PC-3 (cell line): ENCODE measurements around the gene TBC1D21. TPM values are rescaled to one million over a fixed set of nuclear protein-coding genes. Genes with fewer than 3 reads are reported as not detected.

Experiments used
- ATAC-seq: fragments of 200-7000 bp; cut with Tn5 transposase; 2 replicates; pipeline ENCODE4 v1.9.1; 2020; ENCODE audit warnings: mild to moderate bottlenecking, moderate library complexity
- BruUV-seq: library from RNA; stranded (reverse); fragments of 400-500 nt; replicated peaks from 2 replicates; lab custom pipeline; 2021; lab: Mats Ljungman, UMichigan
- CTCF ChIA-PET: fragments of 300-600 bp; sonication (Branson Sonifier 250); formaldehyde crosslinking; loops from one replicate; lab custom pipeline; 2022; ENCODE audit warnings: antibody characterized with exemption; lab: Charles Lee
- POLR2A ChIA-PET: fragments of 300-600 bp; sonication (Branson Sonifier 250); formaldehyde crosslinking; loops from one replicate; lab custom pipeline; 2022; ENCODE audit warnings: antibody characterized with exemption; ENCODE audit not compliant: unreplicated experiment; lab: Charles Lee
- DNase-seq: peaks from one replicate; pipeline ENCODE4 v3.0.0-alpha.2; 2015
- H2AFZ ChIP-seq: fragments of 300-600 bp; sonication (generic); 2 replicates; pipeline ENCODE4 v1.6.0; 2016; ENCODE audit warnings: antibody characterized with exemption, low read length
- H3F3A ChIP-seq: fragments of 300-600 bp; sonication (generic); one replicate; pipeline ENCODE4 v1.6.0; 2017; ENCODE audit warnings: antibody characterized with exemption, low read length, control low read depth, mild to moderate bottlenecking; ENCODE audit not compliant: unreplicated experiment
- H3K27ac ChIP-seq: fragments of 300-600 bp; sonication (generic); 2 replicates; pipeline ENCODE4 v1.5.1; 2016; ENCODE audit warnings: mild to moderate bottlenecking, low read length
- H3K27me3 ChIP-seq: fragments of 300-600 bp; sonication (generic); 2 replicates; pipeline ENCODE4 v1.6.1; 2016; ENCODE audit warnings: low read length, mixed read lengths
- H3K36me3 ChIP-seq: fragments of 300-600 bp; sonication (generic); 2 replicates; pipeline ENCODE4 v1.6.1; 2016; ENCODE audit warnings: low read depth, mixed run types, low read length, mixed read lengths
- H3K4me1 ChIP-seq: fragments of 300-600 bp; sonication (generic); 2 replicates; pipeline ENCODE4 v1.5.1; 2016; ENCODE audit warnings: low read length; ENCODE audit not compliant: insufficient read depth
- H3K4me2 ChIP-seq: fragments of 300-600 bp; sonication (generic); 2 replicates; pipeline ENCODE4 v1.6.0; 2016; ENCODE audit warnings: low read length
- H3K4me3 ChIP-seq: fragments of 300-600 bp; sonication (generic); 2 replicates; pipeline ENCODE4 v1.5.1; 2016; ENCODE audit warnings: mild to moderate bottlenecking, low read length, mixed read lengths
- H3K79me2 ChIP-seq: fragments of 300-600 bp; sonication (generic); 2 replicates; pipeline ENCODE4 v1.6.1; 2017; ENCODE audit warnings: low read length, mixed read lengths
- H3K9ac ChIP-seq: fragments of 300-600 bp; sonication (generic); 2 replicates; pipeline ENCODE4 v1.6.0; 2016; ENCODE audit warnings: mild to moderate bottlenecking, low read length
- H3K9me2 ChIP-seq: fragments of 300-600 bp; sonication (generic); replicated peaks from 2 replicates; pipeline ENCODE4 v1.6.1; 2016; ENCODE audit warnings: mixed run types, low read length, mixed read lengths
- H3K9me3 ChIP-seq: fragments of 300-600 bp; sonication (generic); 2 replicates; pipeline ENCODE4 v1.6.1; 2016; ENCODE audit warnings: low read length, mixed read lengths
- H4K20me1 ChIP-seq: fragments of 300-600 bp; sonication (generic); 2 replicates; pipeline ENCODE4 v1.6.1; 2016; ENCODE audit warnings: low read length, mixed read lengths
- EZH2 ChIP-seq: fragments of 300-600 bp; sonication (generic); IDR thresholded peaks from one replicate; pipeline ENCODE4 v1.6.1; 2017; ENCODE audit warnings: antibody characterized with exemption, mild to moderate bottlenecking, low read length; ENCODE audit not compliant: unreplicated experiment
- EZH2phosphoT487 ChIP-seq: fragments of 300-600 bp; sonication (generic); IDR thresholded peaks from 2 replicates; pipeline ENCODE4 v1.6.1; 2018; ENCODE audit warnings: mild to moderate bottlenecking, antibody characterized with exemption, low read length, borderline replicate concordance
- intact Hi-C: fragments of 100-400 bp; cut with micrococcal nuclease; formaldehyde crosslinking; loops from 2 replicates; pipeline ENCODE4 v1.9.0; 2023
- total RNA-seq: library from RNA; depleted of rRNA; stranded (reverse); fragments of >200 nt; gene quantifications from 2 replicates; pipeline ENCODE4 v1.2.3, GENCODE V29; 2014
- TF ChIP-seq, protein P1 (sequence below): fragments of 300-600 bp; sonication (generic); conservative IDR thresholded peaks from 2 replicates; pipeline ENCODE4 v1.5.1; 2017; ENCODE audit warnings: antibody characterized with exemption, low read depth, mild to moderate bottlenecking, low read length

The TBC1D21 gene
- total RNA-seq, 1 experiment from 2014 or later: not detected

DNA sequence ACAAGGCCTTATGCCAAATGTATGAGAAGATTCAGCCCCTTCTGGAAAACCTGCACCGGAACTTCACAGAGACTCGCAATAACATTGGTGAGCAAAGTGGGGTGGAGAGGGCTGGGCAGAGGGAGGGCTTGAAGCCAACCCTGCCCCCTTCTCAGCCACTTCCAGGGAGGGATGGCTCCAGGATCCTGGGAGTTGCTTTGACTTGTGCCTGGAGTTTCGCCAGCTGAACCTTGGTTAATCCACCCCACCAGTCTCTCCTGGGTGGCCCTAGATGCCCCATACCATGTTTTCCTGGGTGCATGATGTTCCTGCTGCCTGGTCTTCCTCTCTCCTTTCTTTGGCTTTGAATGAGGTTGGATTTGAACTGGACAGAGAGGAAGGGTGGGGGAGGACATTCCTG lies 10.8 kb downstream of the TBC1D21 start:
- TF ChIP-seq, protein P1, sequence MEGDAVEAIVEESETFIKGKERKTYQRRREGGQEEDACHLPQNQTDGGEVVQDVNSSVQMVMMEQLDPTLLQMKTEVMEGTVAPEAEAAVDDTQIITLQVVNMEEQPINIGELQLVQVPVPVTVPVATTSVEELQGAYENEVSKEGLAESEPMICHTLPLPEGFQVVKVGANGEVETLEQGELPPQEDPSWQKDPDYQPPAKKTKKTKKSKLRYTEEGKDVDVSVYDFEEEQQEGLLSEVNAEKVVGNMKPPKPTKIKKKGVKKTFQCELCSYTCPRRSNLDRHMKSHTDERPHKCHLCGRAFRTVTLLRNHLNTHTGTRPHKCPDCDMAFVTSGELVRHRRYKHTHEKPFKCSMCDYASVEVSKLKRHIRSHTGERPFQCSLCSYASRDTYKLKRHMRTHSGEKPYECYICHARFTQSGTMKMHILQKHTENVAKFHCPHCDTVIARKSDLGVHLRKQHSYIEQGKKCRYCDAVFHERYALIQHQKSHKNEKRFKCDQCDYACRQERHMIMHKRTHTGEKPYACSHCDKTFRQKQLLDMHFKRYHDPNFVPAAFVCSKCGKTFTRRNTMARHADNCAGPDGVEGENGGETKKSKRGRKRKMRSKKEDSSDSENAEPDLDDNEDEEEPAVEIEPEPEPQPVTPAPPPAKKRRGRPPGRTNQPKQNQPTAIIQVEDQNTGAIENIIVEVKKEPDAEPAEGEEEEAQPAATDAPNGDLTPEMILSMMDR: no peak
- no peak for TF ChIP-seq EZH2phosphoT487
- no peak for TF ChIP-seq EZH2
- POLR2A ChIA-PET: no interaction called here

DNA sequence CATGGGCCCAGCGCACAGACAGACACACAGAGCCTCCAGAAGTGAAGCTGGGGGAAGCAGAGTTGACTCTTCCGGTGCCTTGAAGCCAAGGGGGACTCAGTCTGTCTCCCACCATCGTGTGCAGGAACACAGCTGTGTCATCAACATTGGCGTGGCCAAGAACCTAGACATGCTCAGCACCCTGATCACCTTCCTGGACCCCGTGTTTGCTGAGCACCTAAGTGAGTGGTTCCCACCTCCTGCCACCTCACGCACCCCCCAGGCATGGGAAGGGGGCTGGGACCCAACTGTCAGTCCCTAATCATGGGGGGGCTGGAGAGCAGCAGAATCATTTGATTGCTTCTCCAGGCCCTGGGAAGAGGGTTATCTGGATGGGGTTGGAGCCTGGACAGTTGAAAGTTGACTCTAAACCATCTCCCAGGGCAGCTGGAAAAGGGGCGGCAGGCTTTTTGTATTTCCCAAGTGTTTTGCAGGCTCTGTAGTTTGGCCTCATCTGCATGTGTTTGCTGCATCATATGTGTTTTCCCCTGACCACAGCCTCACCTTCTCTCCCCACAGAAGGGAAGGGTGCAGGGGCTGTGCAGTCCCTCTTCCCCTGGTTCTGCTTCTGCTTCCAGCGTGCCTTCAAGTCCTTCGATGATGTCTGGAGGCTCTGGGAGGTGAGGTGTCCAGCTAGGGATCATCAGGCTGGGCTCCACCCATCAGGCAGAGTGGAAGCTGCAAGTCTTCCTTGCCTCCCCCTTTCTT lies 12.8 kb downstream of the TBC1D21 start:
- Histone ChIP-seq H4K20me1 (no peaks in the 10 kb centered on the region), H3K9ac (no peak overlapping the region), H3K9me3 (no peaks in the 10 kb centered on the region), H3K36me3 (no peaks in the 10 kb centered on the region), H3K4me3 (no peak overlapping the region), H3K4me2 (no peak overlapping the region), H2AFZ (no peak overlapping the region), H3K27me3 (no peaks in the 10 kb centered on the region), H3K27ac (no peak overlapping the region), H3K9me2 (no peaks in the 10 kb centered on the region), H3K4me1 (no peaks in the 10 kb centered on the region), H3K79me2 (no peaks in the 10 kb centered on the region), H3F3A (no peaks in the 10 kb centered on the region)
- DNase-seq: no peak
- no peak for ATAC-seq
- intact Hi-C loops: no loop called here
- BruUV-seq: no TSS peak
- POLR2A ChIA-PET: no interaction called here
- CTCF ChIA-PET: no interaction called here
- TF ChIP-seq EZH2phosphoT487 (no peak), EZH2 (no peak)
- TF ChIP-seq, protein P1: no peak

More for the DNA sequence above, 10.8 kb downstream of the TBC1D21 start:
- H3K79me2 ChIP-seq: no peaks in the 10 kb centered on the region
- no peaks in the 10 kb centered on the region for H3F3A ChIP-seq
- H3K9me3 ChIP-seq: no peaks in the 10 kb centered on the region
- H3K27ac ChIP-seq: no peak overlapping the region
- no peaks in the 10 kb centered on the region for H4K20me1 ChIP-seq
- no peaks in the 10 kb centered on the region for H3K9me2 ChIP-seq
- DNase-seq: no peak
- no peak overlapping the region for H3K9ac ChIP-seq
- H2AFZ ChIP-seq: no peak overlapping the region
- H3K36me3 ChIP-seq: no peaks in the 10 kb centered on the region
- no TSS peak for BruUV-seq
- ATAC-seq: no peak
- CTCF ChIA-PET: no interaction called here
- H3K4me2 ChIP-seq: no peak overlapping the region
- H3K4me3 ChIP-seq: no peak overlapping the region
- no peaks in the 10 kb centered on the region for H3K27me3 ChIP-seq
- no peaks in the 10 kb centered on the region for H3K4me1 ChIP-seq
- intact Hi-C loops: no loop called here

DNA sequence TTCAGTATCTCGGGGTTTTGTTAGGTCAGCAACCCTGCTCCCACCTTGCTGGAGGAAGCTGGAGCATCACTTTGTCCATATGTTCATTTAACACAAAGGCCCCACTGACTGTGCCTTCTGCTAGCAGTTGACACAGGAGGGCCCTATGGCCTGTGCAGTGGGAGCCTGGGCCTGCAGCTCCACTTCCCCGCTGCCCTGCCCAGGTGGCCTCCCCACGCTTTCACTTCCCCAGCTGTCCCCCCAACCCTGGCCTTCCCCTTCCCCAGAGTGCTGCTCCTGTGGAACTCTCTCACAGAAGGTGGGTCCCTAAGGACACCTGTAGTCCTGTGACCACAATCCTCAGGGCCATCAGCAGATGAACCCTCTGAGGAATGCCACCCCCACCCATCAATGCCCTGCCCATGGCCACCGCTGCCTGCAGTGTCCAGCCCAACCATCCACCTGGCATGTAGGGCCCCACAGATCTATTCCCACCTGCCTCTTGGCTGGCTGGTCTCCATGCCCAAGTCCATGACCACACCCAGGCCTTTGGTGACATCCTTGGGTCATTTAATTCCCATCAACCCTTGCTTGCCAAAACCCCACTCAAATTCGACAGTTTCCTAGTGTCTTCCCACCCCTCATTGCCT lies 13.5 kb downstream of the TBC1D21 start:
- Histone ChIP-seq H3K27ac (no peak overlapping the region), H3K36me3 (no peaks in the 10 kb centered on the region), H3K79me2 (no peaks in the 10 kb centered on the region), H3K9me2 (no peaks in the 10 kb centered on the region), H3K27me3 (no peaks in the 10 kb centered on the region), H3F3A (no peaks in the 10 kb centered on the region), H3K4me2 (no peak overlapping the region), H3K9ac (no peak overlapping the region), H2AFZ (no peak overlapping the region), H3K9me3 (no peaks in the 10 kb centered on the region), H3K4me1 (no peaks in the 10 kb centered on the region), H4K20me1 (no peaks in the 10 kb centered on the region), H3K4me3 (no peak overlapping the region)
- no TSS peak for BruUV-seq
- ATAC-seq (no peak), DNase-seq (no peak)
- ChIA-PET POLR2A (no interaction called here), CTCF (no interaction called here)
- intact Hi-C loops: no loop called here
- TF ChIP-seq EZH2 (no peak), EZH2phosphoT487 (no peak)
- TF ChIP-seq, protein P1: no peak
